ENCODE data around the gene FAM186B. TPM values are rescaled to one million over a fixed set of nuclear protein-coding genes. Genes with fewer than 3 reads are reported as not detected.

The FAM186B gene
- total and polyA plus RNA-seq, 2 of the 13 experiments (the other 11 are each of a cell fraction or from before 2014, with no cell fraction given): 0.07 to 0.20 TPM

DNA sequence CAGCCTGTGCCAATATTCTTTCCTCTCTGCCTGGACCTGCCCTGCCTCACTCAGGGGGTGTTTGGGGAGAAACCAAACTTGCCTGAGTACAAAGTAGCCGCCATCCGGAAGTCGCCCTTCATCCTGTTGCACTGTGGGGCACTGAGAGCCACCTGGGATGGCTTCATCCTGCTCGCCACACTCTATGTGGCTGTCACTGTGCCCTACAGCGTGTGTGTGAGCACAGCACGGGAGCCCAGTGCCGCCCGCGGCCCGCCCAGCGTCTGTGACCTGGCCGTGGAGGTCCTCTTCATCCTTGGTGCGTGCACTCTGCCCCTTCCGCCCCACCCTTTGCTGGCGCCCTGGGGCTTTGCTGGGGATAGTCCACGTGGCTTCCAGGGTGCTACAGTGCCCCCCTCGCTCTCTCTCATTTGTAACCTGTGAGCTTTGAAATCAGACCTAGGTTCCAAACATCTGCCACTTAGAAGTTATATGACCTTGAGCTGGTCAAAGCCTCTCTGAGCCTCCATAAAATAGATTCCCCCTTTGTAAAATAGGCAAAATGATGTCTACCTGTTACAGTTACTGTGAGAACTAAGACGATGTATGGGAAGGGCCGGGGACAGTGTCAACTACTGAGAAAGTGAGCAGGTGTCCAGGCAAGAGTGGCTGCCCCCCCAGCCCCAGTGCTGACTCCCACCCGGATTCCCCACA is 62.1 kb downstream of the FAM186B start (continued):
- TF ChIP-seq KLF13 (CRISPR knock-in tag; IDR thresholded peaks at IDR 0.05) (no peak), ELF1 (CRISPR knock-in tag; IDR thresholded peaks at IDR 0.05) (0 out of 2 replicates have a peak, but pooled peaks have one; percentile 46), HHEX (CRISPR knock-in tag; IDR thresholded peaks at IDR 0.05) (no peak), ZNF562 (CRISPR knock-in tag; IDR thresholded peaks at IDR 0.05; ENCODE audit: borderline replicate concordance) (no peak), HCFC1 (IDR thresholded peaks at IDR 0.05; ENCODE audit: low read depth, low read length) (no peak), HNRNPH1 (optimal IDR thresholded peaks at IDR 0.05; ENCODE audit: low read depth, low read length) (no peak), POGZ (CRISPR knock-in tag; IDR thresholded peaks at IDR 0.05) (0 out of 2 replicates have a peak, but pooled peaks have one; percentile 27), ESRRA (CRISPR knock-in tag; IDR thresholded peaks at IDR 0.05; ENCODE audit: low read depth) (peak; percentile 13; the same call in 1 of the 2 replicates), IKZF4 (CRISPR knock-in tag; IDR thresholded peaks at IDR 0.05; ENCODE audit: borderline replicate concordance, low read depth, not compliant biosample characterization) (no peak), RARA (CRISPR knock-in tag; IDR thresholded peaks at IDR 0.05) (peak; percentile 36; the same call in 1 of the 2 replicates), FOSL2 (CRISPR knock-in tag; IDR thresholded peaks at IDR 0.05) (no peak), SAFB2 (CRISPR knock-in tag; IDR thresholded peaks at IDR 0.05; ENCODE audit: borderline replicate concordance, low read depth) (no peak)
- TF ChIP-seq, protein P1, sequence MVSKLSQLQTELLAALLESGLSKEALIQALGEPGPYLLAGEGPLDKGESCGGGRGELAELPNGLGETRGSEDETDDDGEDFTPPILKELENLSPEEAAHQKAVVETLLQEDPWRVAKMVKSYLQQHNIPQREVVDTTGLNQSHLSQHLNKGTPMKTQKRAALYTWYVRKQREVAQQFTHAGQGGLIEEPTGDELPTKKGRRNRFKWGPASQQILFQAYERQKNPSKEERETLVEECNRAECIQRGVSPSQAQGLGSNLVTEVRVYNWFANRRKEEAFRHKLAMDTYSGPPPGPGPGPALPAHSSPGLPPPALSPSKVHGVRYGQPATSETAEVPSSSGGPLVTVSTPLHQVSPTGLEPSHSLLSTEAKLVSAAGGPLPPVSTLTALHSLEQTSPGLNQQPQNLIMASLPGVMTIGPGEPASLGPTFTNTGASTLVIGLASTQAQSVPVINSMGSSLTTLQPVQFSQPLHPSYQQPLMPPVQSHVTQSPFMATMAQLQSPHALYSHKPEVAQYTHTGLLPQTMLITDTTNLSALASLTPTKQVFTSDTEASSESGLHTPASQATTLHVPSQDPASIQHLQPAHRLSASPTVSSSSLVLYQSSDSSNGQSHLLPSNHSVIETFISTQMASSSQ (IDR thresholded peaks at IDR 0.05; ENCODE audit: low read depth): no peak
- TF ChIP-seq, protein P1 (CRISPR knock-in tag; IDR thresholded peaks at IDR 0.05; ENCODE audit: borderline replicate concordance): no peak
- TF ChIP-seq, protein P2, sequence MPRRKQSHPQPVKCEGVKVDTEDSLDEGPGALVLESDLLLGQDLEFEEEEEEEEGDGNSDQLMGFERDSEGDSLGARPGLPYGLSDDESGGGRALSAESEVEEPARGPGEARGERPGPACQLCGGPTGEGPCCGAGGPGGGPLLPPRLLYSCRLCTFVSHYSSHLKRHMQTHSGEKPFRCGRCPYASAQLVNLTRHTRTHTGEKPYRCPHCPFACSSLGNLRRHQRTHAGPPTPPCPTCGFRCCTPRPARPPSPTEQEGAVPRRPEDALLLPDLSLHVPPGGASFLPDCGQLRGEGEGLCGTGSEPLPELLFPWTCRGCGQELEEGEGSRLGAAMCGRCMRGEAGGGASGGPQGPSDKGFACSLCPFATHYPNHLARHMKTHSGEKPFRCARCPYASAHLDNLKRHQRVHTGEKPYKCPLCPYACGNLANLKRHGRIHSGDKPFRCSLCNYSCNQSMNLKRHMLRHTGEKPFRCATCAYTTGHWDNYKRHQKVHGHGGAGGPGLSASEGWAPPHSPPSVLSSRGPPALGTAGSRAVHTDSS (CRISPR knock-in tag; conservative IDR thresholded peaks at IDR 0.05): no peak
- TF ChIP-seq, protein P3, sequence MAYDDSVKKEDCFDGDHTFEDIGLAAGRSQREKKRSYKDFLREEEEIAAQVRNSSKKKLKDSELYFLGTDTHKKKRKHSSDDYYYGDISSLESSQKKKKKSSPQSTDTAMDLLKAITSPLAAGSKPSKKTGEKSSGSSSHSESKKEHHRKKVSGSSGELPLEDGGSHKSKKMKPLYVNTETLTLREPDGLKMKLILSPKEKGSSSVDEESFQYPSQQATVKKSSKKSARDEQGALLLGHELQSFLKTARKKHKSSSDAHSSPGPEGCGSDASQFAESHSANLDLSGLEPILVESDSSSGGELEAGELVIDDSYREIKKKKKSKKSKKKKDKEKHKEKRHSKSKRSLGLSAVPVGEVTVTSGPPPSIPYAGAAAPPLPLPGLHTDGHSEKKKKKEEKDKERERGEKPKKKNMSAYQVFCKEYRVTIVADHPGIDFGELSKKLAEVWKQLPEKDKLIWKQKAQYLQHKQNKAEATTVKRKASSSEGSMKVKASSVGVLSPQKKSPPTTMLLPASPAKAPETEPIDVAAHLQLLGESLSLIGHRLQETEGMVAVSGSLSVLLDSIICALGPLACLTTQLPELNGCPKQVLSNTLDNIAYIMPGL (CRISPR knock-in tag; IDR thresholded peaks at IDR 0.05; ENCODE audit: borderline replicate concordance in 1 of 2, low read depth in 1 of 2): peak in 1 of 2 experiments; percentile 46; a peak in 1 of 4 replicates
- TF ChIP-seq, protein P4, sequence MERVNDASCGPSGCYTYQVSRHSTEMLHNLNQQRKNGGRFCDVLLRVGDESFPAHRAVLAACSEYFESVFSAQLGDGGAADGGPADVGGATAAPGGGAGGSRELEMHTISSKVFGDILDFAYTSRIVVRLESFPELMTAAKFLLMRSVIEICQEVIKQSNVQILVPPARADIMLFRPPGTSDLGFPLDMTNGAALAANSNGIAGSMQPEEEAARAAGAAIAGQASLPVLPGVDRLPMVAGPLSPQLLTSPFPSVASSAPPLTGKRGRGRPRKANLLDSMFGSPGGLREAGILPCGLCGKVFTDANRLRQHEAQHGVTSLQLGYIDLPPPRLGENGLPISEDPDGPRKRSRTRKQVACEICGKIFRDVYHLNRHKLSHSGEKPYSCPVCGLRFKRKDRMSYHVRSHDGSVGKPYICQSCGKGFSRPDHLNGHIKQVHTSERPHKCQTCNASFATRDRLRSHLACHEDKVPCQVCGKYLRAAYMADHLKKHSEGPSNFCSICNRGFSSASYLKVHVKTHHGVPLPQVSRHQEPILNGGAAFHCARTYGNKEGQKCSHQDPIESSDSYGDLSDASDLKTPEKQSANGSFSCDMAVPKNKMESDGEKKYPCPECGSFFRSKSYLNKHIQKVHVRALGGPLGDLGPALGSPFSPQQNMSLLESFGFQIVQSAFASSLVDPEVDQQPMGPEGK (CRISPR knock-in tag; IDR thresholded peaks at IDR 0.05): peak; percentile 49; the same call in 1 of the 2 replicates
- TF ChIP-seq, protein P5, sequence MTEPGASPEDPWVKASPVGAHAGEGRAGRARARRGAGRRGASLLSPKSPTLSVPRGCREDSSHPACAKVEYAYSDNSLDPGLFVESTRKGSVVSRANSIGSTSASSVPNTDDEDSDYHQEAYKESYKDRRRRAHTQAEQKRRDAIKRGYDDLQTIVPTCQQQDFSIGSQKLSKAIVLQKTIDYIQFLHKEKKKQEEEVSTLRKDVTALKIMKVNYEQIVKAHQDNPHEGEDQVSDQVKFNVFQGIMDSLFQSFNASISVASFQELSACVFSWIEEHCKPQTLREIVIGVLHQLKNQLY (CRISPR knock-in tag; IDR thresholded peaks at IDR 0.05): 0 out of 2 replicates have a peak, but pooled peaks have one; percentile 20
